ENCODE results near the gene LRMDA.

LRMDA gene

DNA sequence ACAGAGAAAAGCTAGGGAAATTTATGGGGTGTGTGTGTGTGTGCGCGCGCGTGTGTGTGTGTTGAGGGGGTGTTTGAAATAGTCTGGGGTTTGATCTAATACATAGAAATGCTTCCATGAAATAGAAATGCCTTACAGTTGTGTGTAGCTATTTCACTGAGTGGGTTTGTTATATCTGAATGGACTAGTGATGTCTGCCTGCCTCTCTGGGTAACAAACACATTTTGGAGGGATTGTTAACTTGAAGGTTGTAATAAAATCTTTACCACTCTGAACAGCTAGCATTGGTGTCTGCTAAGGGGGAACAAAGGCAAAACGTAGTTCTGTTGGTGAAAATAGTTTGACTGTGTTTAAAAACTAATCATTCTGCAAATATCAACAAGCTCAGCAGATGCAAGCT is 509.3 kb downstream of the LRMDA start:
- DNase-seq = no peak

DNA sequence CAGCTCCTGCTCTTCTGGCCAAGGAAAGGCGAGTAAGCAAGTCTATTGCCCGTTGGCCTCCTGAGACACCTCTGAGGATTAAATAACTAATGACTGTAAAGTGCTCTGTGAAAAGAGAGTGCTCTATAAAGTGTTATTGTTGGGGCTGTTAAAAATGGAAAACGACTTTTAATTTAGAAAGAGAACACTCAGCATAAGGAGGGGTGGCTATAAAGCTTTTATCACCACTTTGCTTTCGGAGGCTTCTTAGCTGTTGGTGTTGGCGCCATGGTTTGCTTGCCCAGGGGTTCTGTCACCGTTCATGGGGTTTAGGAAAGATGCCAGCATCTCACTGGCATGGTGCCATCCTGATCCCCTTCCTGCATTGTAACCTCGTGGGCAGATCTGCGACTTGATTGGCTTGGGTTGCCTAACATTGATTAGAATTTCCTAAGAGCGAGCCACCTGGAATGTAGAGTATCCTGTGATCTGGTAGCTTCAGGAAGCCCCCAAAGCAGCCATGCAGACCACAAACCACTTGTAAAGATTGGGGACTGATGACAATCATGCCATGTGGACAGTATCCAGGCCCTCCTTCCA is 509.9 kb downstream of the LRMDA start:
- no peak for DNase-seq

- DNase-seq = no peak
These were observed 512.6 kb downstream of the LRMDA start for GRCh38 chr10:75944061-75944460.

DNA sequence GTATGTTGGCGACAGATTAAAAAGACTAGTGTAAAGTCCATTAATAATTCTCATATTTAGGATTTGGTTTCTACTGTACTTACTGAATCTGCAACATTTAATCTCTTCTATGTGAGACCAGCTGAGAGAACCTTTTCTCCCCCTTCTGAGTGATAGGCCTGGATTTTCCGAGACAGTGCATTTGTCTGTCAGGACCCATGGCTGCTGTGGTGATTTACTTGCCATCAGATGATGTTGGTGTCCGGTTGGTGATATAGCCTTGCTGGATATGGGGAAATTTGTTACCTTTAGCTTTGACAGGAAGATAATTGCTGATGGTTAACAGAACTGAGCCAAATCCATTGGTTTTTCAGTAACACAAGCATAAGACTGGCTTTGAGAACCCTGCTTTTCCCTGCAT is 517.2 kb downstream of the LRMDA start:
- no peak for DNase-seq

DNA sequence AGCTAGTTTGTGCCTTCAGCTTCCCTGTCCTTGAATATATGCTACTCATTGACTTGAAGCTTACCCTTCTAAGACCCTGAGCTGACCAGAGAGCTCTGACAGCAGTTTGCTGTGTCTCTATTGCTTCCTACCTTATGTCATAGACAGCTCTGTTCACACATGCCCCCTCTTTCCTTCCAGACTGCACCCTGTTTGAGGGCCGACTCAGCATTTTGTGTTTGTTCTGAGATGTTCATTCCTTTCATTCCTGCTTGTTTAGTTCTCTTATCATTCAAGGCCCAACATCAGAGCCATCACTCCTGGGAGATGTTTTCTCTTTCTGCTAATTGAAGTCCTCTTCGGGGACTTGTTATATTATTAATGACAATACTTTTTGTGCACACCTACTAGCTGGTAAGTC is 518.9 kb downstream of the LRMDA start:
- DNase-seq = no peak

DNA sequence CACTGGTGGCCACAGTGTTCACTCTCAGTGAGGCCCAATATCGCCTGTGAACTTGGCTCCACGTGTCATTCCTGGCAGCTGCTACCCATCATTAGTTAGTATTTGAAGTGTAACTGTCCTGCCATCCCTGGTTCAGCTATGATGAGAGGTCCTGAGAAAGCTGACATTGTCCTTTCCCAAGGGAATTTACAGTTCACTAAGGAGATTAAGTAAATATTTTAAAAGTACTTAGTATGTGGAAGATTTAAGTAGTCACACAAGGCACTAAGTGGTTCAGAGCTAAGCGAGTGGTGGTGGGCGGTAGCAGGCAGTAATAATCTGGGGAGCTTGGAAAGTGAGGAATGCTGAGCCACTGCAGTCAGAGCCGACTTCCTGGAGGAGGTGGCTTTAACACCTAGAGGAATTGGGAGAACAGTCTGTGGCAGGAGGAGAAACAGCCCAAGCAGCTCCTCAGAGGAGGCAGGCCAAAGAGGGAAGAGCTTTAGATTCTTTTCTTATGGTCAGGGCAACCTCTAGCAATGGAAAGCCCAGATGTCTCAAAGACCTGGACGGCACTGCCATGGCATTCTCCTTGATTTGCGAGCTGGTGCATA is 519.7 kb downstream of the LRMDA start:
- no peak for DNase-seq

GRCh38 chr10:75951627-75952026 is 520.2 kb downstream of the LRMDA start:
- DNase-seq = no peak

GRCh38 chr10:75952093-75952492 is 520.7 kb downstream of the LRMDA start:
- DNase-seq = no peak

DNA sequence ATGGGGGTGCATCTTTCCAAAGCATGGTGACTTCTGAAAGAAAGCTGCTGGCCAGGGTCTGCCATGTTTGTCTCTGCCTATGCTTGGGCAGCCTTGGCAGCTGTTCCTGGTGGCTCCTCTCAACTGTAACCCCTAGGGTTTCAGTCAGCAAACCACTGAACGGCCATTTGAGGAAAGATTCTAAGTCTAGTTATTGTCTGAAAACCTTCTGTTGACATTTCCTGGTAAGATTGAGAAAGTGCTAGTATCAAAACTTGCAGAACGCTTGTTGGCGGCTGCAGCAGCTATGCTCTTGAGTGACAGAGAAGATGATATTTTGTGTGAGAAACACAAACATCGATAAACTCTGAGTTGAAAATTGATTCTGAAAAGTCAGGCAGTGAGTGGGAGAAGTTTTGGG is 523.1 kb downstream of the LRMDA start:
- DNase-seq = no peak

DNA sequence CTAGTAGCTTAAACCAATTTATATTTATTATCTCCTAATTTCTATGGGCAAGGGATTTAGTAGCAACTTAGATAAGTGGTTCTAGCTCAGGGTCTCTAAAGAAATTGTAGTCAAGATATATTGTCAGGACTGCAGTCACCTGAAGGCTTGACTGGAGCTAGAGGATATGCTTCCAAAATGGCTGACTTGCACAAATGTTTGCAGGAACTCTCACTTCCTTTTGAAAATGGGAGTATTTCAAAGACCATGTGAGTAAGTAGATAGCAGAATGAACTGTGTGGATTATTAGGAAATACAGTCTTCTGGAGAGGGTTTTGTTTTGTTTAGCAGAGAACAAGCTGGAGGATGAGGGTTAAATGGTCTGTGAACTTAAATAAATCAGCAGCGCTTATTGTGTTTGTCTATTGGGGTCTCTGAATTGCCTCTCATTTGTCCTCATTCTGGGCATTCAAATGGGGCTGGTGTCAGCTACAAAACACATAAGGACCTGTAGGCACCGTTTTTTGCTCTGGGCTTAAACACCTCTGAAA is 524.6 kb downstream of the LRMDA start:
- DNase-seq = no peak

- no peak for DNase-seq
These were observed 525.2 kb downstream of the LRMDA start for GRCh38 chr10:75956624-75957023.

- DNase-seq = no peak
These were observed 526.1 kb downstream of the LRMDA start for GRCh38 chr10:75957314-75958120.

DNA sequence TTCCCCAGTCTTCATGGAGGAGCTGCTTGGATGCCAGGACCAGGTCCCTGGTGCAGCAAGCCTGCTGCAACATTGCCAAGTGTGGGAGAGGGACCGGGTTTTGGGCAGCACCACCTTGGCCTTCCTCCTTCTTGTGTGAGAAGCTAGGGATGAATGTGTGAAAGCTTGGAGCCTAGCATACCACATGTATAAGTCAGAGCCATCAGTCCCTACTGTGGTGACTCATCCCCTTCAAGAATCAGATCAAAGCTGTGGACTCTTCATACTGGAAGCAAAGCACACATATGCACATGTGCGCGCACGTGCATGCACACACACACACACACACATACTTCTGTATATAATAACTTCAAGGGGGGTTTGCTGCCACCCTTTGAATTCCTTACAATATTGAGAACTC is 527.8 kb downstream of the LRMDA start:
- DNase-seq = no peak

GRCh38 chr10:75959912-75960311 is 528.5 kb downstream of the LRMDA start:
- no peak for DNase-seq

GRCh38 chr10:75962395-75963061 is 531.1 kb downstream of the LRMDA start:
- no peak for DNase-seq

DNA sequence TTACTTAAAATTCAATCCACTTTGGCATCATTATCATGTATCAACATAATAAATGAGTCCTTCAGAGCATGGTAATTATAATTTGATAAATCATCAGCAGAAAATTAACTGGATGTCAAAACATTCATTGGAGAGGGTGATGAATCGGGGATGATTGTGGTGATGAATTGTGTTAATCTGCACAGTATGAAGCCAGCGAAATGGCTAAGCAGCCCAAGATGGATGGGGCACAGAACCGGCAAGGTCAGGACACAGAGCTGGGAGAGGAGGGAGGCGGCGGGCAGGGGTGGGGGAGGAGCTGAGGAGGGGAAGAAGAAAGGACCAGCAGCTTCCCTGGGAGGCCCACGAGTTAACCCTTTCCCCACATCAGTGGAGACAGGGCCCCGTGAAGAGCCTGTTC is 536.1 kb downstream of the LRMDA start:
- no peak for DNase-seq

- DNase-seq = no peak
These were observed 537.6 kb downstream of the LRMDA start for GRCh38 chr10:75969031-75969430.

DNA sequence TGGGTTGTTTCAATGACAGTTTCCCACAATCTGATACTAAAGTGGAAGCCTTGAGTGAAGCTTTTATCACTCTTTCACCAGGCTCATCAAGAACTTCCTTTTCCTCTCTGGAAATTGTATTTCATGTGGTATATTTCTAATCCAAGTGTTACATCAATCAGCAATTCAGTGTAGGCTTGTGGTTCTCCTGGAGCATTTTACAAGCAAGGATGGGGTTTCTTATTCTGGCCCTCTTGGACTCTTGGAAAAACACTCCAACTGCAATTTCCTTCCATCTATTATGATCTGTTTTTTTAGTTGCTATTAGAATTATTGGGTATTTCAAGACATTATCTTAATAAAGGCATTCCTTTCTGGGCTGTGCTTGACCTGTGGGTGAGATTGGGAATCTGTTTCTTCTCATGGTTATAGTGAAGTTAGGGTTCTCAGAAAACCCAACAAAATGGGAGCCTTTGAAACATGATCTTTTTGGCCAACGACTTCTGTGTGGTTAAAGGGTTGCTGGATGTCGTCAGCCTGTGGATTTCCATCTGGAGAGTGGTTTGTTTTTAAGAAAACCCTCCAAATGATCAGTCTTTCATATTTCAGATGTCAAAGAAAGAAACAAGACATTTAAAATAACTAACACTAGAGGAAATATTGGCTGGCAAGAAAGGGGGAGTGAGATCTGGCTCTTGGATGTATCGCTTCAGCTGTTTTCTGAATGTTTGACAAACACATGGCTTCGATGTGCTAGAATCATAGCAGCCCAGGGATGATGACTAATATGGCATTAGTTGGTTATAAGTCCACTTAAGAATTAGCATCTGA is 540.2 kb downstream of the LRMDA start:
- no peak for DNase-seq

GRCh38 chr10:75972491-75973276 is 541.3 kb downstream of the LRMDA start:
- no peak for DNase-seq

- DNase-seq = no peak
These were observed 542.7 kb downstream of the LRMDA start for GRCh38 chr10:75974080-75974479.

DNA sequence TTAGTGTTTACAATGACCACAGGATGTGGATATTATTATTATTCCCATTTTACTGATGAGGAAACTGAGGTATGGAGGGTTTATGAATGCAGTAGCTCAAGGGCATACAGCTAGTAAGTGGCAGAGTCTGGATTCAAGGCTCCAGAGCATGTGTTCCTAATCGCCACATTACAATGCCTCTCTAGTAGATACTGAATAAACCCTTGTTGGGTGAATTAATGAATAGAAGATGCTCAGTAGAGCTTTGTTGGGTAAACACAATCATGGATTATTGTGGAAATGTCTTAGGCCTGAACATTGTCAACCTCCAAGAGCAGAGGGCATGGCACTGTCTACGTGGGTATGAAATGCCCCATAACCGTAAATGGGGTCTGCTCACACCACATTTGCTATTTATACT is 545.3 kb downstream of the LRMDA start:
- no peak for DNase-seq

DNA sequence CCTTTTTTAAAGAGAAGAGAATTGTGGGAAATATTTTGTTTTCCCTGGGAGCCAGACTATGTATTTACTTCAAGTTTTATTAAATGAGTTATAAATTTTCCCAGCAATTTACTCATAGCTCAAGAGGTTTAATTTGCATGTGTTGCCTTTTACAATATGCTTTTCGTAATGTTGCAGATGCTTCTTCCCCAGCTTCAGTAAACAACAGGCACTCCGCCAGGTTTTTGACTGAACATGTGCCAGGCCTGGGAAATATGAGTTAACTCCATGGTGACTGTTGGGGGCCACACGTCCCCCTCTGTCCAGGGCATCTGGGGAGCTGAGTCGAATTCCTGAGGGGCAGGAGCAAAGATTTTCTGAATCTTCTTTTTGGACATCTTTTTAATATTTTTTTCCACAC is 545.7 kb downstream of the LRMDA start:
- no peak for DNase-seq

All from NCI-H2029 treated with DMSO at 0.1 percent for 48 hours (cell line).